Nephron progenitor cell (in vitro differentiated cells): ENCODE measurements around the gene ERC1.

Source experiments
- DNase-seq: peaks from one replicate; pipeline ENCODE4 v3.0.0; 2021
- H3K27ac Mint-ChIP-seq: 2 replicates; pipeline ENCODE4 v1.8.0; 2021; ENCODE audit warnings: mild to moderate bottlenecking, moderate library complexity, mixed read lengths
- H3K27me3 Mint-ChIP-seq: 2 replicates; pipeline ENCODE4 v1.8.0; 2021; ENCODE audit warnings: mild to moderate bottlenecking, low read depth, mixed read lengths; ENCODE audit not compliant: poor library complexity
- H3K36me3 Mint-ChIP-seq: 2 replicates; pipeline ENCODE4 v1.8.0; 2021; ENCODE audit warnings: low read depth, mixed read lengths
- H3K4me1 Mint-ChIP-seq: 2 replicates; pipeline ENCODE4 v1.8.0; 2021; ENCODE audit warnings: mixed read lengths
- H3K4me3 Mint-ChIP-seq: 2 replicates; pipeline ENCODE4 v1.8.0; 2021; ENCODE audit warnings: mild to moderate bottlenecking, moderate library complexity, mixed read lengths
- H3K9me3 Mint-ChIP-seq: 2 replicates; pipeline ENCODE4 v1.8.0; 2021; ENCODE audit warnings: mild to moderate bottlenecking, moderate library complexity, mixed read lengths
- CTCF ChIP-seq: fragments of 200-600 bp; sonication (generic); IDR thresholded peaks from 2 replicates; pipeline ENCODE4 v1.5.0; 2021; ENCODE audit warnings: antibody characterized with exemption

The ERC1 gene

GRCh38 chr12:1117371-1117770 is 126.3 kb downstream of the ERC1 start:
- TF ChIP-seq CTCF, result no peak
- Mint-ChIP-seq H3K27me3 (no peaks in the 10 kb centered on the region), H3K36me3 (peaks cover 6% of the 10 kb centered on the region), H3K4me1 (no peaks in the 10 kb centered on the region), H3K4me3 (no peak overlapping the region), H3K27ac (no peak overlapping the region), H3K9me3 (no peaks in the 10 kb centered on the region)
- DNase-seq, result no peak

- peak; percentile 76 for DNase-seq
- H3K9me3 Mint-ChIP-seq, result no peaks in the 10 kb centered on the region
- no peaks in the 10 kb centered on the region for H3K27me3 Mint-ChIP-seq
- H3K4me3 Mint-ChIP-seq, result no peak overlapping the region
- H3K4me1 Mint-ChIP-seq, result no peaks in the 10 kb centered on the region
- peaks cover 6% of the 10 kb centered on the region for H3K36me3 Mint-ChIP-seq
- peak; percentile 97 for TF ChIP-seq CTCF
- H3K27ac Mint-ChIP-seq, result no peak overlapping the region
These were observed 127.0 kb downstream of the ERC1 start for GRCh38 chr12:1117970-1118563.

GRCh38 chr12:1122786-1123185 is 131.8 kb downstream of the ERC1 start:
- Mint-ChIP-seq H3K9me3 (no peaks in the 10 kb centered on the region), H3K27me3 (no peaks in the 10 kb centered on the region), H3K4me1 (no peaks in the 10 kb centered on the region), H3K4me3 (no peak overlapping the region), H3K36me3 (peaks cover 26% of the 10 kb centered on the region), H3K27ac (peak overlapping the region; percentile 41)
- no peak for DNase-seq
- TF ChIP-seq CTCF, result no peak

GRCh38 chr12:1126091-1126490 is 135.1 kb downstream of the ERC1 start:
- H3K4me1 Mint-ChIP-seq, result peaks cover 16% of the 10 kb centered on the region
- H3K4me3 Mint-ChIP-seq, result no peak overlapping the region
- DNase-seq, result no peak
- H3K36me3 Mint-ChIP-seq, result peaks cover 27% of the 10 kb centered on the region
- no peak overlapping the region for H3K27ac Mint-ChIP-seq
- no peaks in the 10 kb centered on the region for H3K27me3 Mint-ChIP-seq
- H3K9me3 Mint-ChIP-seq, result no peaks in the 10 kb centered on the region
- no peak for TF ChIP-seq CTCF

- Mint-ChIP-seq H3K4me3 (no peak overlapping the region), H3K36me3 (peaks cover 29% of the 10 kb centered on the region), H3K27ac (no peak overlapping the region), H3K4me1 (peaks cover 16% of the 10 kb centered on the region), H3K9me3 (no peaks in the 10 kb centered on the region), H3K27me3 (no peaks in the 10 kb centered on the region)
- no peak for TF ChIP-seq CTCF
- DNase-seq, result no peak
These were observed 136.0 kb downstream of the ERC1 start for GRCh38 chr12:1127021-1127420.

- TF ChIP-seq CTCF, result no peak
- DNase-seq, result no peak
- Mint-ChIP-seq H3K4me3 (no peak overlapping the region), H3K27ac (no peak overlapping the region), H3K36me3 (peaks cover 40% of the 10 kb centered on the region), H3K27me3 (no peaks in the 10 kb centered on the region), H3K9me3 (no peaks in the 10 kb centered on the region), H3K4me1 (peaks cover 16% of the 10 kb centered on the region)
These were observed 139.1 kb downstream of the ERC1 start for GRCh38 chr12:1130164-1130563.
